ENCODE results near the gene FBXL20.
"Not testable (repeated sequence)": the region's sequence is repeated elsewhere in the genome, so short reads cannot be mapped to it uniquely, and the experiment has no call there.

FBXL20 gene

GRCh38 chr17:39278246-39278645, 123.2 kb downstream of the FBXL20 start:
- not testable (repeated sequence) for H3K9me3 ChIP-seq (ENCODE audit: insufficient read depth, low read depth, low read length)
- no CpG with 5 or more reads among the region's 8 CpGs for WGBS (ENCODE audit: extremely low coverage, insufficient coverage, insufficient read length)

DNA sequence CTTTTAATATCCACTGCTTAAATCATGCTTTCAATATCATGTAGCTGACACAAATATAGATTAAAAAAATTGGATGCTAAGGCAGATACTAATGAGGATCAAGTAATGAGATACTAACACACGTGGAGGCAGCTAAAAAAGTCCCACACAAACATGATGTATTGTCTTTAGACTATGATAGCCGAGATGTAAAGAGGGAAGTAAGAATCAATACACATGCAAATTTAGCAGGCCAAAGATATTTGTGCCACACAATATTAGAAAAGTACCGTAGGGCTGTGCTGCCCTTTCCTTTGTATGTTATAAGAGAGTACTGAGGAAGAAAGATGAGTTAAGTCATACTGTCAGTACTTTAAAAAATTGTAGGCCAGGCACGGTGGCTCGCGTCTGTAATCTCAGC, 124.3 kb downstream of the FBXL20 start:
- no peak overlapping the region for H4K12ac ChIP-seq (ENCODE audit: low read depth, low read length)
- H2AFZ ChIP-seq (ENCODE audit: insufficient read depth, low read length, poor library complexity), result no peak overlapping the region
- no peak for DNase-seq
- H3K79me2 ChIP-seq (ENCODE audit: control insufficient read depth, insufficient read depth, low read length, poor library complexity), result no peaks in the 10 kb centered on the region
- H2BK12ac ChIP-seq (ENCODE audit: low read length), result no peak overlapping the region
- no peak overlapping the region for H2BK120ac ChIP-seq (ENCODE audit: insufficient read depth, low read length, poor library complexity)
- H2AK5ac ChIP-seq (ENCODE audit: low read length), result no peak overlapping the region
- H3K23ac ChIP-seq (ENCODE audit: low read length), result no peak overlapping the region
- no peak overlapping the region for H3K9ac ChIP-seq (ENCODE audit: low read length)
- H3K9me3 ChIP-seq (ENCODE audit: insufficient read depth, low read depth, low read length), result no peaks in the 10 kb centered on the region
- H3K36me3 ChIP-seq (ENCODE audit: control insufficient read depth in 1 of 2, insufficient read depth in 2 of 2, low read length in 2 of 2), result peaks cover 2 to 3% of the 10 kb centered on the region in 2 experiments
- H3K14ac ChIP-seq (ENCODE audit: low read length), result no peak overlapping the region
- H3K4me2 ChIP-seq (ENCODE audit: low read length), result no peak overlapping the region
- no peak overlapping the region for H3K27ac ChIP-seq (ENCODE audit: low read depth, low read length)
- no peak overlapping the region for H3K4me3 ChIP-seq (ENCODE audit: low read depth, low read length)
- H3K18ac ChIP-seq (ENCODE audit: low read length), result no peak overlapping the region
- no peaks in the 10 kb centered on the region for H3K79me1 ChIP-seq (ENCODE audit: low read length)
- no peak overlapping the region for H4K8ac ChIP-seq (ENCODE audit: low read depth, low read length)
- no peak overlapping the region for H2BK5ac ChIP-seq (ENCODE audit: low read depth, low read length, poor library complexity)
- no CpG with 5 or more reads among the region's 6 CpGs for WGBS (ENCODE audit: extremely low coverage, insufficient coverage, insufficient read length)
- no peaks in the 10 kb centered on the region for H3K4me1 ChIP-seq (ENCODE audit: control insufficient read depth in 1 of 2, insufficient read depth in 2 of 2, low read length in 2 of 2)
- no peak overlapping the region for H4K91ac ChIP-seq (ENCODE audit: low read depth, low read length)
- H3K27me3 ChIP-seq (ENCODE audit: insufficient read depth, low read length), result no peaks in the 10 kb centered on the region
- no peak overlapping the region for H3K4ac ChIP-seq (ENCODE audit: low read depth, low read length)

More at GRCh38 chr17:39278246-39278645, 123.2 kb downstream of the FBXL20 start:
- DNase-seq, result peak; percentile 13 to 61
- not testable (repeated sequence) for H3K18ac ChIP-seq (ENCODE audit: low read length); H3K23ac ChIP-seq (ENCODE audit: low read length); H4K12ac ChIP-seq (ENCODE audit: low read depth, low read length); H2BK5ac ChIP-seq (ENCODE audit: low read depth, low read length, poor library complexity); H3K4me3 ChIP-seq (ENCODE audit: low read depth, low read length); H3K9ac ChIP-seq (ENCODE audit: low read length); H2AK5ac ChIP-seq (ENCODE audit: low read length); H3K79me2 ChIP-seq (ENCODE audit: control insufficient read depth, insufficient read depth, low read length, poor library complexity); H3K27ac ChIP-seq (ENCODE audit: low read depth, low read length); H2AFZ ChIP-seq (ENCODE audit: insufficient read depth, low read length, poor library complexity); H3K4me1 ChIP-seq (ENCODE audit: control insufficient read depth in 1 of 2, insufficient read depth in 2 of 2, low read length in 2 of 2); H3K4me2 ChIP-seq (ENCODE audit: low read length); H3K14ac ChIP-seq (ENCODE audit: low read length); H3K27me3 ChIP-seq (ENCODE audit: insufficient read depth, low read length); H4K91ac ChIP-seq (ENCODE audit: low read depth, low read length); H2BK12ac ChIP-seq (ENCODE audit: low read length); H3K36me3 ChIP-seq (ENCODE audit: control insufficient read depth in 1 of 2, insufficient read depth in 2 of 2, low read length in 2 of 2); H3K79me1 ChIP-seq (ENCODE audit: low read length); H4K8ac ChIP-seq (ENCODE audit: low read depth, low read length); H3K4ac ChIP-seq (ENCODE audit: low read depth, low read length); H2BK120ac ChIP-seq (ENCODE audit: insufficient read depth, low read length, poor library complexity)

- no peak for DNase-seq
- no peak overlapping the region for H2AFZ ChIP-seq (ENCODE audit: insufficient read depth, low read length, poor library complexity)
- H3K79me2 ChIP-seq (ENCODE audit: control insufficient read depth, insufficient read depth, low read length, poor library complexity), result no peaks in the 10 kb centered on the region
- no peak overlapping the region for H3K9ac ChIP-seq (ENCODE audit: low read length)
- no peak overlapping the region for H3K27ac ChIP-seq (ENCODE audit: low read depth, low read length)
- H3K18ac ChIP-seq (ENCODE audit: low read length), result no peak overlapping the region
- no peak overlapping the region for H3K4me2 ChIP-seq (ENCODE audit: low read length)
- H2AK5ac ChIP-seq (ENCODE audit: low read length), result no peak overlapping the region
- no peak overlapping the region for H3K4me3 ChIP-seq (ENCODE audit: low read depth, low read length)
- H4K12ac ChIP-seq (ENCODE audit: low read depth, low read length), result no peak overlapping the region
- no peak overlapping the region for H3K23ac ChIP-seq (ENCODE audit: low read length)
- H4K91ac ChIP-seq (ENCODE audit: low read depth, low read length), result no peak overlapping the region
- WGBS (ENCODE audit: extremely low coverage, insufficient coverage, insufficient read length), result no CpG with 5 or more reads among the region's 8 CpGs
- no peak overlapping the region for H3K14ac ChIP-seq (ENCODE audit: low read length)
- peaks cover 2 to 3% of the 10 kb centered on the region in 2 experiments for H3K36me3 ChIP-seq (ENCODE audit: control insufficient read depth in 1 of 2, insufficient read depth in 2 of 2, low read length in 2 of 2)
- no peak overlapping the region for H3K4ac ChIP-seq (ENCODE audit: low read depth, low read length)
- H3K4me1 ChIP-seq (ENCODE audit: control insufficient read depth in 1 of 2, insufficient read depth in 2 of 2, low read length in 2 of 2), result no peaks in the 10 kb centered on the region
- H4K8ac ChIP-seq (ENCODE audit: low read depth, low read length), result no peak overlapping the region
- no peaks in the 10 kb centered on the region for H3K9me3 ChIP-seq (ENCODE audit: insufficient read depth, low read depth, low read length)
- H2BK12ac ChIP-seq (ENCODE audit: low read length), result no peak overlapping the region
- H2BK5ac ChIP-seq (ENCODE audit: low read depth, low read length, poor library complexity), result no peak overlapping the region
- no peaks in the 10 kb centered on the region for H3K27me3 ChIP-seq (ENCODE audit: insufficient read depth, low read length)
- H2BK120ac ChIP-seq (ENCODE audit: insufficient read depth, low read length, poor library complexity), result no peak overlapping the region
- H3K79me1 ChIP-seq (ENCODE audit: low read length), result no peaks in the 10 kb centered on the region
Observed at GRCh38 chr17:39276113-39276512, 125.3 kb downstream of the FBXL20 start.

DNA sequence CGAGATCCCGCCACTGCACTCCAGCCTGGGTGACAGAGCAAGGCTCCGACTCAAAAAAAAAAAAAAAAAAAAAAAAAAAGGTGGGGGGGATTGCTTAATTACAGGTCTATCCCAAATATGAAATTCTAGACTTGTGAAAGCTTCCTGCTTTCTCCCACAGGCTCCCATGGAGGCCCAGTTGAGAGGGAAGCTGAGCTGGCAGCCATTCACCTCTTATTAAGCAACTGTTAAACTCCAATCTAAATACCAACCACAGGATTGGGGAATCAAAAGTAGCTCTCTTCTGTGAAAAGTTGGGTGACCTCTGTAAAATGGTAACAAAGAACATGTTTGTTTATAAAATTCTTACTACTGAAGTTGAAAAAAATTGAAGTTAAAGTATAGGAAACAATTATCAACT, 129.9 kb downstream of the FBXL20 start:
- no peak for DNase-seq
- H3K4me2 ChIP-seq (ENCODE audit: low read length), result no peak overlapping the region
- H3K27ac ChIP-seq (ENCODE audit: low read depth, low read length), result no peak overlapping the region
- no peaks in the 10 kb centered on the region for H3K79me1 ChIP-seq (ENCODE audit: low read length)
- H2AK5ac ChIP-seq (ENCODE audit: low read length), result no peak overlapping the region
- no peak overlapping the region for H2BK12ac ChIP-seq (ENCODE audit: low read length)
- no peak overlapping the region for H4K12ac ChIP-seq (ENCODE audit: low read depth, low read length)
- no CpG with 5 or more reads among the region's 3 CpGs for WGBS (ENCODE audit: extremely low coverage, insufficient coverage, insufficient read length)
- H2BK5ac ChIP-seq (ENCODE audit: low read depth, low read length, poor library complexity), result no peak overlapping the region
- no peaks in the 10 kb centered on the region for H3K27me3 ChIP-seq (ENCODE audit: insufficient read depth, low read length)
- no peak overlapping the region for H2BK120ac ChIP-seq (ENCODE audit: insufficient read depth, low read length, poor library complexity)
- no peaks in the 10 kb centered on the region for H3K79me2 ChIP-seq (ENCODE audit: control insufficient read depth, insufficient read depth, low read length, poor library complexity)
- H3K36me3 ChIP-seq (ENCODE audit: control insufficient read depth in 1 of 2, insufficient read depth in 2 of 2, low read length in 2 of 2), result peaks cover 2 to 9% of the 10 kb centered on the region in 2 experiments
- H3K14ac ChIP-seq (ENCODE audit: low read length), result no peak overlapping the region
- no peak overlapping the region for H3K9ac ChIP-seq (ENCODE audit: low read length)
- H4K8ac ChIP-seq (ENCODE audit: low read depth, low read length), result no peak overlapping the region
- H3K9me3 ChIP-seq (ENCODE audit: insufficient read depth, low read depth, low read length), result no peaks in the 10 kb centered on the region
- H3K4ac ChIP-seq (ENCODE audit: low read depth, low read length), result no peak overlapping the region
- H3K4me3 ChIP-seq (ENCODE audit: low read depth, low read length), result no peak overlapping the region
- H2AFZ ChIP-seq (ENCODE audit: insufficient read depth, low read length, poor library complexity), result no peak overlapping the region
- no peaks in the 10 kb centered on the region for H3K4me1 ChIP-seq (ENCODE audit: control insufficient read depth in 1 of 2, insufficient read depth in 2 of 2, low read length in 2 of 2)
- H3K23ac ChIP-seq (ENCODE audit: low read length), result no peak overlapping the region
- H3K18ac ChIP-seq (ENCODE audit: low read length), result no peak overlapping the region
- no peak overlapping the region for H4K91ac ChIP-seq (ENCODE audit: low read depth, low read length)

All from trophoblast cell (in vitro differentiated cells and primary cell).